ENCODE data around the gene TRAPPC5. TPM values are rescaled to one million over a fixed set of nuclear protein-coding genes. Genes with fewer than 3 reads are reported as not detected.

TRAPPC5 gene
- total and polyA plus RNA-seq, 2 experiments from 2014 or later, result 78.3 to 252 TPM

- TF ChIP-seq ZNF462 (CRISPR knock-in tag; IDR thresholded peaks at IDR 0.05), result no peak
Observed at GRCh38 chr19:7650148-7650547, 30.5 kb upstream of the TRAPPC5 start (continued).

GRCh38 chr19:7652061-7652641 is 28.5 kb upstream of the TRAPPC5 start:
- H3K27me3 ChIP-seq (ENCODE audit: insufficient read depth), result peaks cover 27% of the 10 kb centered on the region
- TF ChIP-seq CTCF (conservative IDR thresholded peaks at IDR 0.05; ENCODE audit: low read depth in 2 of 2), result peak; percentile 85 to 99
- TF ChIP-seq CREB1 (CRISPR knock-in tag; IDR thresholded peaks at IDR 0.05; ENCODE audit: low read depth), result peak; percentile 55; the same call in 1 of the 2 replicates
- no peak for TF ChIP-seq JUNB (IDR thresholded peaks at IDR 0.05; ENCODE audit: unreplicated experiment)
- H3K9me2 ChIP-seq (ENCODE audit: insufficient read depth), result no peaks in the 10 kb centered on the region
- DNase-seq (ENCODE audit: low spot score), result peak; percentile 88
- no peaks in the 10 kb centered on the region for H3K36me3 Mint-ChIP-seq (ENCODE audit: low read depth)
- peaks cover 29% of the 10 kb centered on the region for H3K27me3 Mint-ChIP-seq (ENCODE audit: insufficient read depth, low read depth, poor library complexity)
- H3K4me1 Mint-ChIP-seq, result peaks cover 7% of the 10 kb centered on the region; the same call in 1 of the 3 replicates
- ATAC-seq, result peak; percentile 91
- peak overlapping the region; percentile 8; the same call in 1 of the 2 replicates for H3K4me3 ChIP-seq
- H3K4me3 Mint-ChIP-seq, result peak overlapping the region; percentile 46; the same call in 1 of the 3 replicates
- H3F3A ChIP-seq (replicated peaks; ENCODE audit: low read depth), result no peaks in the 10 kb centered on the region
- no peak overlapping the region for H3K27ac Mint-ChIP-seq
- H3K4me1 ChIP-seq (ENCODE audit: insufficient read depth), result no peaks in the 10 kb centered on the region
- H3K4me2 ChIP-seq, result peak overlapping the region; percentile 28; the same call in 1 of the 2 replicates
- H2AFZ ChIP-seq, result 0 out of 2 replicates have a peak overlapping the region, but pooled peaks have one; percentile 11
- H3K36me3 ChIP-seq (ENCODE audit: insufficient read depth), result no peaks in the 10 kb centered on the region
- no peaks in the 10 kb centered on the region for H3K79me2 ChIP-seq (replicated peaks; ENCODE audit: insufficient read depth)
- H4K20me1 ChIP-seq (replicated peaks; ENCODE audit: insufficient read depth), result no peaks in the 10 kb centered on the region; the same call in 1 of the 2 replicates
- no peaks in the 10 kb centered on the region for H3K9me3 Mint-ChIP-seq
- H3K27ac ChIP-seq (ENCODE audit: low read depth), result no peak overlapping the region
